ENCODE data around the gene PIP5KL1.

PIP5KL1 gene

DNA sequence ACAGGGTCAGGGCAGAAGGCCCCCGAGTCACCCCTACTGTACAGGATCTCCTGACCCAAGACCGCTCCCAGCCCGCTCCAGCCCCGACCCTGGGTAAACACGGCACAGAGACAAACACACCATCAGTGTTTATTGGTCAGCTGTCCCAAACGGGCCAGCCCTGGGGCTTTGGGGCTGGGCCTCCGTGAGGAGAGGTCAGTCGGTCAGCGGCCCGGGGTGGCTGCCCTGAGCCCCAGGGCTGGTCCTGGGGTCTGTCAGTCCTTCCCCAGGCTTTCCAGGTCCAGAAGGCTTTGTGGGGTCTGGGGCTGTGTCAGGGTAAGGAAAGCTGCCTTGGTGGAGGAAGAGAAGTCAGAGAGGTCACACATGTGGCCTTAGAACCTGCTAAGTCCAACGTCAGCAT, 4.4 kb upstream of the PIP5KL1 start:
- no peak for DNase-seq (ENCODE audit: low read depth in 1 of 2, low spot score in 1 of 2)

DNA sequence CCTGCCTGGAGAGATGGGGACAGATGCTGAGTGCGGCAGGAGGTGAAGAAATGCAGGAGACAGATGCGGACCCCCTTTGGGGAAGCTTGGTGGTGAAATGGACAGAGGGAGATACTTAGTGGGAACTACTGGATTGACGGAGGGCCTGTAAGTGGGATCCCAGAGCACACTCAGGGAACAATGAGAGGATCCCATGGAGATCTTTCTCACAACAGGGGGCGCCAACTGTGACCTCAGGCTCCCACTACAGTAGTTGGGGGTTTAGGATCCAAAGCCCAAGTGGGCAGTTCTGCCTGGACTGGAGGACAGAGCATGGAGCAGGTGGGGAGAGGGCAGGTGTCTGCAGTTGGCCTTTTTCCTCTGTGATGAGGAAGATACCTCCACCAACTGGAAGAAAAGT, 3.7 kb upstream of the PIP5KL1 start:
- no peak for DNase-seq (ENCODE audit: low read depth in 1 of 2, low spot score in 1 of 2)

GRCh38 chr9:127931092-127931881, 710 bp upstream of the PIP5KL1 start:
- DNase-seq (ENCODE audit: low read depth in 1 of 2, low spot score in 1 of 2) = no peak

- no peak for DNase-seq (ENCODE audit: low read depth in 1 of 2, low spot score in 1 of 2)
Measured at GRCh38 chr9:127929625-127929979, 975 bp downstream of the PIP5KL1 start.

DNA sequence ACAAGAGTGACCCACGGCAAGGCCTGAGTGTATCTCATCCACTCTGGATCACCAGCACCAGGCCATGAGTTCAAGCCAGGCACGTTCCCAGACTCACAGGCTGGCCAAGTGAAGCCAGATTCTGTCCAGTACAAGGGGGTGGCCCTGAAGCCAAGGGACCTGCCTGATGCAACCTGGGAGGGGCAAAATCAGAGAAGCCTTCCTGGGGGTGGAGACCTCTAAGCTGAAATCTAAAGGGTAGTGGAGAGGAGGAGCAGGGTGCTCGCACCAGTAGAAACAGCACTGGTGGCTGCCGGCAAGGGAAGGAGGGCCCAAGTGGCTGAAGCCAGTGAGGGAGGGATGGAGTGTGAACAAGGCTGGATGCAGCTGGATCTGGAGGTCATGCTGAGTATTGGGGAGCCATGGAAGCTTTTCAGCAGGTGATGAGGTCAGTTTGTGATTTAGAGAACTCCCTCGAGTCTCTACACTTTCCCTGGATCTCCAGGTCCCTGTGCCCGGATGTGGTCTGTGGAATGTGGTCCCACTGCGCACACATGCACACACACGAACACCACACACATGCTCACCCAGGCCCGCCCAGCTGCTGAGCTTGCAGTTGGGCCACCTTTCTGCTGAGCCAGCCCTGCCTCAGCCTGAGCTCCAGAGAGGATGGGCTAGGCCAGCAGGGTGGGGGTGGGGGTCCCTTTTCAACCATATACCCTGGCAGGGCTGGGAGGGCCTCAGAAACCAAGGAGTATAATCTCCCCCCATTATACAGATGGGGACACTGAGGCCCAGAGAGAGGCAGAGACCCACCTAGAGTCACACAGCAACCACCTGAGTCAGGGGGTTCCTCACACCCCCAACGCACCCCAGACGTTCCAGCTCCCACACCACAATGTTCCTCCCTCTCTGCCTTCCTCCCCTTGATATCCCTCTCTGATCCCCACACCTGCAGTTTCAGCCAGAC, 1.6 kb downstream of the PIP5KL1 start:
- no peak for DNase-seq (ENCODE audit: low read depth in 1 of 2, low spot score in 1 of 2)

DNA sequence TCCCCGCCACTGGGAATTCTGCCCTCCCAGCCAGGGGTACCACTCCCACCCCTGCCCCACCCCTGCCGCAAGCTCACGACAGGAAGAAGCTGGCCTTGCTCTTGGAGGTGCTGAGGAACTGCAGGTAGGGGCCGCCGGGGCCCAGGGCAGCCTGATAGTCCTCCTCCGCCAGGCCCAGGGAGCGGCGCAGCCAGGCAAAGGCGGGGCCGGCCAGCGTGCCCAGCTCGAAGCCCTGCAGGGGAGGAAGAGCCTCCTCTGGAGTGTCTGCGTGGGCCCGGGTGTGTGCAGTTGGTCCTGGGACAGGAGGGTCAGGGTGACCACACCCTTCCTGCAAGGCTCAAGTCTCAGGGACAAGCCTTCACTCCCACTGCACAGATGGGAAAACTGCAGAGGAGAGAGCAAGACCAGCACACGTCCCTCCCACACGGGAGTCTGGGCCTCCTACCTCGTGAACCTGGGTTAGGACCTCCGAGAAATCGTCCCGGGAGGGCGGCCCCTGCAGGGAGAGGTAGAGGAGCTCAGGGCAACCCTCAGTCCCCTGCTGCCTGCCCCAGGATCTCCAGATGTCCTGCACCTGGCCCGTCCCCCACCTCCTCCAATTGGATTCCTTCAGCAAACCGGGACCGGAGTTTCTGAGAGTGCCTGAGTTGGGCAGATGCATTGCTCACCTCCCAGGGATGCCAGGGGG, 2.4 kb downstream of the PIP5KL1 start:
- no peak for DNase-seq (ENCODE audit: low read depth in 1 of 2, low spot score in 1 of 2)

DNA sequence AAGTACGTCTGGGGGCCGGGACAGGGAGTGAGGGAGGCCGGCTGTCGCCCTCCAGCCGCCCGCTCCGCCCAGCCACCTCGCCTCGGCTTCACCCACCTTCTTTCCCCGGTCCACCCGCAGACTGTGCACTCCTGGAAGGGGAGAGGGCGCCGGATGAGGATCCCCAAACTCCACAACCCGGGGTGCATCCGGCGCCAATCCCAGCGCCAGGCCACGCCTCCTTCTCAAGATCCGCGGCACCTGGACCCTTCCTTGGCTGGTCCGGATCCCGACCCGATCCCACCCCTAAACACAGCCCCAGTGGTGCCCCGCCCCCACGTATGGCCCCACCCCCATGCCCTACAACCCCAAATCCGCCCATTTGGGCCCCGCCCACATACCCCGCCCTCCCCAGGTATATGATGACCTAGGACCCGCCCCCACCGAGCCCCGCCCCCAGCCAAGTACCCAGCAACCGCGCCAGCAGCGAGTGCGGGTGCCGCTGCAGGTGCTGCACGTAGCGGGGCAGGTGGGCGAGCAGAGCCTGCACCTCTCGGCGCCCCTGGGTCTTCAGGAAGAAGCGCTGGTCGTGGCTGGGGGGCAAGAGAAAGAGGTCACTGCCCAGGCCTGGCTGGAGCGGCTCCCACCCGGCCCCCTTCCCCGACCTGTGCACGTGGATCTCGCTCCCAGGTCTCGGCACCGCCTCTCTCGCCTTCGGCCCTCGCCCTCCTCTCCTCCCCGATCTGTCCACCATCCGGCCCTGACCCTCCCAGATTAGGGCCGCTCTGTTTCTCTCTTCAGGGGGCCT, 3.2 kb downstream of the PIP5KL1 start:
- peak in 1 of 2 donors; percentile 62 for DNase-seq (ENCODE audit: low read depth in 1 of 2, low spot score in 1 of 2)

DNA sequence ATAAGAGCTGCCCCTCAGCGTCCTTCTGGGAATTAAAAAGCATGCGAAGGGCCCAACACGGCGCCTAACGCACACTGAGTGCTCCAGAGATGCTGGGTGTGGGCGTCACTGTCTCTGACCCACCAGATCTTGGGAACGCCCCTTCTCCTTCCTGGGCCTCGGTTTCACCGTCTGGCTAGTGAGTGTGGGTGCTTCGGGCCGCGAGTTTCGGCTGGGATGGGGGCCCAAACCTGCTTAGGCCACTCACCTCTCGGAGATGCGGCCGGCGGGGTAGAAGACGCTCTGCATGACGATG, 3.7 kb downstream of the PIP5KL1 start:
- no peak for DNase-seq (ENCODE audit: low read depth in 1 of 2, low spot score in 1 of 2)

GRCh38 chr9:127925959-127926905, 4.3 kb downstream of the PIP5KL1 start:
- no peak for DNase-seq (ENCODE audit: low read depth in 1 of 2, low spot score in 1 of 2)

GRCh38 chr9:127924736-127925444, 5.7 kb downstream of the PIP5KL1 start:
- no peak for DNase-seq (ENCODE audit: low read depth in 1 of 2, low spot score in 1 of 2)

GRCh38 chr9:127923771-127924170, 6.8 kb downstream of the PIP5KL1 start:
- DNase-seq (ENCODE audit: low read depth in 1 of 2, low spot score in 1 of 2) = no peak

GRCh38 chr9:127923046-127923445, 7.5 kb downstream of the PIP5KL1 start:
- DNase-seq (ENCODE audit: low read depth in 1 of 2, low spot score in 1 of 2) = no peak

DNA sequence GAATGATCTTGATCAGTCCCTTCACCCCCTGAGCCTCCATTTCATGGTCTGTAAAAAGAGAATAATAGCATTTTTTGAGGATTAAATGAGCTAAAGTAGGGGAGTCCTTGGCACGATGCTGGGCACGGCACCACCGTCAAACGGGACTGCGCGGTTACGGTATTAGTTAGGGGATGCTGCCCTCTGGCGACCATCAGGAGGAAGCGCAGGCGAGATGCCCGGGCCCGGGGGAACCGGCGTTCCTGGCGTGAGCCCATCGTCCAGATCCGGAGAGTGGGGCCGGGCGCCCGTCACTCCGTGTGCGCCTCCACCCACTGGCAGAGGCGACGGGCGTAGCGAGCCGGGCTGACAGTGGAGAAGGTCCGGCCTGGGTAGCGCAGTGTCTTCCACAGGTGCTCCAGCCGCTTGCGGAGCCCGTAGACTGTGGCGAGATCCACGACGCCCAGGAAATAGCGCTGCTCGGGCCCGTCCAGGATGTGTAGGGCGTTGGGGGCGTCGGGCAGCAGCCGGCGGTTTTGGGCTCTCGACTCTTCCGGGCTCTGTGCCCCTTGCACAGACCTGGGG, 8.9 kb downstream of the PIP5KL1 start:
- peak; percentile 72 to 74 for DNase-seq (ENCODE audit: low read depth in 1 of 2, low spot score in 1 of 2)

DNA sequence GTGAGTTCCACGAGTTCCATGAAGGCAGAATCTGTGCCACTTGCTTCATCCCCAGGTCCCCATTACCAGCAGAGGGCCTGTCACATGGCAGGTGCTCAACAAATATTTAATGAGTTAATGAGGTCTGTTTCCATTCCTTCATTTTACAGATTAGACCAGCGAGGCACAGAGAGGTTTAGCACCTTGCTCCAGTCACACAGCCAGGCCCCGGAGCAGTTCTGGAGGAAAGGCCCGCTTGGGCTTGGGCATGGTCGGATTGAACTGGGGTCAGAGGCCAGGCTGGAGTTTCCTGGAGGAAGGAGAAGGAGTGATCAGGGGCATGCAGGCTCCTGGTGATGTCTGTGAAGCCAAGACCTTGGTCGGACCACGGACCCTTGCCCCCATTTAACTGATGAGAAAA, 9.8 kb downstream of the PIP5KL1 start:
- no peak for DNase-seq (ENCODE audit: low read depth in 1 of 2, low spot score in 1 of 2)

DNA sequence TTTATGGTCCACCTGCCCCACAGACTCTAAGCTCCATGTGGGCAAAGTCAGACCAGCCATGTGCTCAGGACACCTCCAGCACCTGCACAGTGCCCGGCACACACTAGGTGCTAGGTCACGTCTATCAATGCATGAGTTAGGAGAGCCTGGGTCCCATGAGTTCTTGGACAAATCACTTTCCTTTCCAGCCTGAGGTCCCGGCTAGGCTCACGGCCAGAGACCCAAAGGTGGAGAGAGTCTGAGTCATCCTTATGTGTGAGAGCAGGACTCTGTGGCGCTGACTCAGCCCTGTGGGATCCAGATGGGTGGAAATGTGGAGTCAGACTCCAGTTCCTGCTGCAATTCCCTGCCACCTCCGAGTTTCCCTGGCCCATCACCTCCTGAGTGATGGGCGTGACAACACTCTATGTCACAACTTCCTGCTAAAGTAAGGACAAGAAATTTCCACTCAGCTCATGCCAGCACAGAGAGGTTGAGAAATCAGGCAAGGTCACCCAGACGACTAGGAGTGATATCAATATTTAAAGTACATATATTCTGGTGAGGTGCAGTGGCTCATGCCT, 11.2 kb downstream of the PIP5KL1 start:
- no peak for DNase-seq (ENCODE audit: low read depth in 1 of 2, low spot score in 1 of 2)

- no peak for DNase-seq (ENCODE audit: low read depth in 1 of 2, low spot score in 1 of 2)
Measured at GRCh38 chr9:127918183-127919107, 12.1 kb downstream of the PIP5KL1 start.

GRCh38 chr9:127917603-127918002, 13.0 kb downstream of the PIP5KL1 start:
- no peak for DNase-seq (ENCODE audit: low read depth in 1 of 2, low spot score in 1 of 2)

All from activated CD4-positive, alpha-beta T cell treated with anti-CD3 and anti-CD28 coated beads, Interleukin-2, amount 50 U/mL, for 24 hours (primary cell).